K562 (cell line): ENCODE measurements around the gene RSPH1. TPM values are rescaled to one million over a fixed set of nuclear protein-coding genes. Genes with fewer than 3 reads are reported as not detected.
A peak's percentile ranks its signal among the peaks of the same experiment; 100 is the strongest.

ENCODE experiments used
- CTCF ChIP-seq, 3 experiments: IDR thresholded peaks in 2 of 3; conservative IDR thresholded peaks in 1 of 3; 2 replicates each; pipeline ENCODE4 v1.5.1; 2011 to 2012; ENCODE audit warnings: low read length in 3 of 3, mild to moderate bottlenecking in 3 of 3, control low read depth in 2 of 3, improper control_type of control experiment in 1 of 3, inconsistent platforms in 1 of 3, low read depth in 1 of 3, mixed read lengths in 1 of 3, moderate library complexity in 1 of 3; ENCODE audit not compliant: insufficient read depth in 2 of 3
- MCM3 ChIP-seq: fragments of 450-650 bp; IDR thresholded peaks from 2 replicates; pipeline ENCODE4 v1.6.1; 2016
- REST ChIP-seq, 2 experiments: fragments of 450-650 bp; formaldehyde crosslinking in 1 of 2; IDR thresholded peaks; 2 replicates each; pipeline versions ENCODE4 v1.4.0 to v1.6.1; 2014 to 2020; ENCODE audit warnings: mild to moderate bottlenecking in 2 of 2, borderline replicate concordance in 1 of 2, low read depth in 1 of 2
- SIN3A ChIP-seq, 2 experiments: fragments of 150-350 bp in 1 of 2; IDR thresholded peaks; 2 replicates each; pipeline ENCODE4 v1.6.1; 2011 to 2016; ENCODE audit warnings: borderline replicate concordance in 2 of 2, low read depth in 2 of 2, low read length in 2 of 2, mild to moderate bottlenecking in 2 of 2, moderate library complexity in 2 of 2; ENCODE audit not compliant: control insufficient read depth in 1 of 2
- ZNF561 ChIP-seq: fragments of 450-650 bp; formaldehyde crosslinking; conservative IDR thresholded peaks from 2 replicates; pipeline ENCODE4 v1.4.0; 2020; ENCODE audit warnings: mild to moderate bottlenecking, moderate library complexity
- ZNF668 ChIP-seq: fragments of 250-450 bp; sonication (Bioruptor Pico); IDR thresholded peaks from 2 replicates; pipeline ENCODE4 v1.8.0; 2022; ENCODE audit warnings: mild to moderate bottlenecking, inconsistent platforms
- polyA plus RNA-seq, 8 experiments: library from polyadenylated mRNA; depleted of rRNA in 4 of 8; stranded (reverse) in 5 of 8; unstranded in 3 of 8; fragments of >200 nt; fragmentation: Nextera tagmentation in 2 of 8; fragmentation: Illumina TruSeq in 1 of 8; extraction: Ambion mirVana in 2 of 8; extraction: Trizol in 1 of 8; gene quantifications; 2 replicates each; pipeline versions ENCODE4 v1.2.1 to v1.2.3, GENCODE V29; 2011 to 2014; ENCODE audit warnings: inconsistent platforms in 1 of 8, missing spikeins in 1 of 8
- total RNA-seq, 7 experiments: library from RNA; depleted of rRNA in 6 of 7; stranded (reverse); fragments of >200 nt in 6 of 7; fragmentation: Illumina TruSeq in 2 of 7; extraction: Trizol in 2 of 7; gene quantifications; 2 replicates each; pipeline versions ENCODE4 v1.2.1 to v1.2.3, GENCODE V29; 2011 to 2021; ENCODE audit warnings: low replicate concordance in 1 of 7

Gene RSPH1
- total and polyA plus RNA-seq, 9 of the 15 experiments (the other 6 are each of a cell fraction or from before 2014, with no cell fraction given) = 0.17 TPM; not detected in 8

GRCh38 chr21:42537106-42537742, 41.2 kb upstream of the RSPH1 start (continued):
- TF ChIP-seq REST (IDR thresholded peaks at IDR 0.05; ENCODE audit: borderline replicate concordance) (peak; percentile 54; the same call in 1 of the 2 replicates), REST (CRISPR knock-in tag; IDR thresholded peaks at IDR 0.05; ENCODE audit: low read depth) (no peak), CTCF (IDR thresholded peaks at IDR 0.05 in 2 of 3, conservative IDR thresholded peaks at IDR 0.05 in 1 of 3; ENCODE audit: insufficient read depth in 2 of 3, low read depth in 1 of 3, low read length in 3 of 3) (peak; percentile 68 to 78 (median 68)), ZNF668 (no peak), ZNF561 (CRISPR knock-in tag) (no peak), MCM3 (no peak), SIN3A (IDR thresholded peaks at IDR 0.05; ENCODE audit: borderline replicate concordance in 2 of 2, control insufficient read depth in 1 of 2, low read depth in 2 of 2, low read length in 2 of 2) (no peak)
